ENCODE data around the gene SPATA33.
"Not testable (repeated sequence)": the region's sequence is repeated elsewhere in the genome, so short reads cannot be mapped to it uniquely, and the experiment has no call there.

Gene SPATA33

DNA sequence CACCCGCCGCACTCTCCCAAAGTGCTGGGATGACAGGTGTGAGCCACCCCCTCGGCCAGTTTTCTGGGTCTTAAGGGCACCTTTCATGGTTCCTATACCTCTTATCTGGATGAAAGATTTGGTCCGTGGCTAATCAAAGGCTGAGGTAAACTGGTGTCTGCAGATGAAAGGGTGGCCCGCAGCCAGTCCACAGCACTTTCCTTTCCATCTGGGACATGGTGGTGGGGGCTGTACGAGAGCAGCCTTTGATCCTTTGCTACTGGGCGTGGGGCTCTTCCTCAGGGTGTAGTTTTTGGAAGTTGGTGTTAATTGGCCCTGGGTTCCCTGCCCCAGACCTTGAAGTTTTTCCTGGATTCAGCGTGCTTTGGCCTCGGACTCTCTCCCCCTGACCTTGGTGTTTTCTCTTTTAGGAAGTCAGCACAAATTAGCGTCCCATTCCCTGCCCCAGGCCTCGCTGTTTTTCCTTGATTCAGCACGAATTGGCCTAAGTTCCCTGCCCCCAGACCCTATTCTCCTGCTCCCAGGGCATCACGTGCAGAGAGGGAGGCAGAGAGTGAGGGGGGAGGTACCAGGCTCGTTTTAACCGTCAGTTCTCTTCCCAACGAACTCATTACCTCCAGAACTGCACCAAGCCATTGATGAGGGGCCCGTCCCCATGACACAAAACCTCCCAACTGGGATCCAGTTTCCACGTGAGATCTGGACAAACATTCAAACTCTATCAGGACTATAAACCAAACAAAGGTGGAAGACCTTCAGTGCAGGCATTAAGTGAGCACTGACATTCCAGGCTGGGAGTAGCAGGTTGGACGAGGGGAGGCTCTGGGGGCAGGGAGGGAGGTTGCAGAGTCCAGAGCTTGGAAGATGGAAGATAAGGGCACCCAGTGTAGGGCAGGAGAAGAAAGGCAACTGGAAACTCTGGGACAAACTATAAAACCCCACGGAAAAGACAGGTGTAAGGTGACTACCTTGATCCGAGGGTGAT, 32.6 kb upstream of the SPATA33 start:
- DNase-seq (ENCODE audit: low read depth in 2 of 2, low spot score in 1 of 2), result no peak

DNA sequence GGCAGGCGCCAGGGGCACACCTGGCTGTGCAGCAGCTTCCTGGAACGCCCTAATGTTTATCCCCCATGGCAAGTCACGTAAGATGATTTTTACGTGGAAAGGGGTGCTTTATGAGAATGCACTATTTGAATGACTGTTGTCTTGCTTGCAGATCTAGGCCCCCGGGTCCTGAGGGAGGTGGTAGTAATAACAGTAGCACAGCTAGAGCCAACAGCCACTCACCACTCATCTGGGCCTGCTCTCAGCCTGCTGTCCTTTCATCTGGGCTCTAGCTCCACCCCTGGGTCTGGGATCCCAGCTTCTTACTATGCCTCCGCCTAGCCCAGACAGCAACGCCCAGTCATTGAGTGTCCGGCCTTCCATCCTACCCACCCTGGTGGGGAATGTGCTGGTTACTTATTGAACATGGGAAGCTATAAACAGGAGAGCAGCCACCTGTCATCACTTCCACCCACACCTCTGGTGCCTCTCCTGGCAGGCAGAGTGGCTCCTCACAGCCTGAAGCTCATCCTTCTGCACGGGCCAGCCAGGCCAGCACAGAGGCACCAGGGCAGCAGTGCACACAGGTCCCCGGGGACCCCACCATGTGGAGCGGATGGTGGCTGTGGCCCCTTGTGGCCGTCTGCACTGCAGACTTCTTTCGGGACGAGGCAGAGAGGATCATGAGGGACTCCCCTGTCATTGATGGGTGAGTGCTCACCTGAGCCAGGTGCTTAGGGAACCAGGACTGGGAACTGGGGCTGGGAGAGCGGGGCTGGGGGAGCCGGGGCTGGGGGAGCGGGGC, 27.6 kb upstream of the SPATA33 start:
- DNase-seq (ENCODE audit: low read depth in 2 of 2, low spot score in 1 of 2), result no peak

DNA sequence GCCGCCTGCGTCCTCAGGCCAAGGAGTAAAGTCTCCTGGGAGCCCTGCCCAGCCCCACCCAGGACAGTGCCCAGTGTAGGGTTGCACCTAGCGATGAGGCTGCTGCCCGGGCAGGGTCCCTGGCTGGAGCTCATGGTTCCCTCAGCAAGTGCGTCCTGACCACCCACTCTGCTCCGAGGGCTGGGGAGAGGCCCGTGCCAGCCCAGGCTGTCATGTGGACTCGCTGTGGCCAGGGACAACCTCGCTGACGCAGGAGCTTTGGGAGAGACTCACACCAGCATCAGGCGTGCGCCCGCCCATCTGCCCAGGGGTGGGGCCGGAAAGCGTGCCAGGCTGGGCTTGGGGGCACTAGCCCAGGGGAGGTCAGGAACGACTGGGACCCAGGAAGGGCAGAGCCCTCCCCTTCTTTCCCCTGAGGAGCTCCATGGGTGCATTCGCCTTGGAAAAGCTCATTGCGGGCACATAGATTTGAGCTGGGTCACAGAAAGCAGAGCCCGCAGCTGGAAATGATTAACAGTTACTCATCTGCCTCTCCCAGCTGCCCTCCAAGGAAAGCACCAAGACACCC, 24.5 kb upstream of the SPATA33 start:
- no peak for DNase-seq (ENCODE audit: low read depth in 2 of 2, low spot score in 1 of 2)

DNA sequence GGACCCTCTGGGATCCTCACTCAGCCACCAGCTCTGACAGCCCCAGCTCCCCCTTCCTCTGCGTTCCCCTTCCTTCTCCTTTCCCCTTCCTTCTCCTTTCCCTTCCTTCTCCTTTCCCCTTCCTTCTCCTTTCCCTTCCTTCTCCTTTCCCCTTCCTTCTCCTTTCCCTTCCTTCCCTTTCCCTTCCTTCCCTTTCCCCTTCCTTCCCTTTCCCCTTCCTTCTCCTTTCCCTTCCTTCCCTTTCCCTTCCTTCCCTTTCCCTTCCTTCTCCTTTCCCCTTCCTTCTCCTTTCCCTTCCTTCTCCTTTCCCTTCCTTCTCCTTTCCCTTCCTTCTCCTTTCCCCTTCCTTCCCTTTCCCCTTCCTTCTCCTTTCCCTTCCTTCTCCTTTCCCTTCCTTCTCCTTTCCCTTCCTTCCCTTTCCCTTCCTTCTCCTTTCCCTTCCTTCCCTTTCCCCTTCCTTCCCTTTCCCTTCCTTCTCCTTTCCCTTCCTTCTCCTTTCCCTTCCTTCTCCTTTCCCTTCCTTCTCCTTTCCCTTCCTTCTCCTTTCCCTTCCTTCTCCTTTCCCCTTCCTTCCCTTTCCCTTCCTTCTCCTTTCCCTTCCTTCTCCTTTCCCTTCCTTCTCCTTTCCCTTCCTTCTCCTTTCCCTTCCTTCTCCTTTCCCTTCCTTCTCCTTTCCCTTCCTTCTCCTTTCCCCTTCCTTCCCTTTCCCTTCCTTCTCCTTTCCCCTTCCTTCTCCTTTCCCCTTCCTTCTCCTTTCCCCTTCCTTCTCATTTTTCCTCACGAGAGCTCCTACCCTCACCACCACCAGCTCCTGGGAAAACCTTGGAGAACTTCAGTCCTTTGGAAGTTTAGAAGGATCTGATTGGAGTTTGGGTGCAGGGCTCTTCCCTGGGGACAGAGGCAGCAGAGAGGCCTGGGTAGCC, 22.9 kb upstream of the SPATA33 start:
- DNase-seq (ENCODE audit: low read depth in 2 of 2, low spot score in 1 of 2), result not testable (repeated sequence)

DNA sequence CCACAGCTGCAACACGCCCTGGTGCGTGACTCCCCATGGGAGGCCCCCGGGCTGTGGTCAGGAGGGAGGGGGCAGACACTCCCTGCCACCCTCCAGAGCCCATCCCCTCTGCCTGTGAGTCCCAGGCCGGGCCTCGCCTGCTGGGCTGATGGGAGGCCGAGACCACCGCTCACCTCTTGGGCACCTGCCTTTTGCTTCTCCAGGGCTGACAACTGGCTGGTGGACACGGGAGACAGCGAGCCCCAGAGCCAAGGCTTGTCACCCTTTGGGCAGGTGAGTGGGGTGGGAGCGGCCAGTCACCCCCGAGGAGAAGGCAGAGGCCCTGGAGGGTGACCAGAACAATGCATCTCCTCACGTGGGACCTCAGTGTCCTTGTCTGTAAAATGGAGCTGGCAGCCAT, 21.0 kb upstream of the SPATA33 start:
- no peak for DNase-seq (ENCODE audit: low read depth in 2 of 2, low spot score in 1 of 2)

DNA sequence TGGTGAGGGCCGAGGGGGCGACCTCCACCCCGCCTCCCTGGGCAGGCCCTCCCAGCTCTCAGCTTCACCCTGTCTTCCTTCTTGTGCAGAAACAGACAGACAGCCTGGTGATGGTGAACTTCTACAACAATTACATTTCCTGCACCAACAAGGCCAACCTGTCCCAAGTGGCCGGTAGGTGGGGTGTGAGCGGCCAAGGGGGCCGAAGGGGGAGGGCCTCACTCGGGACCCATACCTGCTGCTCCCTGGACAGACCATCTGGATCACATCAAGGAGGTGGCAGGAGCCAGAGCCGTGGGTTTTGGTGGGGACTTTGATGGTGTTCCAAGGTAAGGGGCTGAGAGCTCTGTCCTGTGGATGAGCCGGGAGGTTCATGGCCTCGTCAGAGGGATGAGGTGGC, 20.3 kb upstream of the SPATA33 start:
- DNase-seq (ENCODE audit: low read depth in 2 of 2, low spot score in 1 of 2), result no peak

DNA sequence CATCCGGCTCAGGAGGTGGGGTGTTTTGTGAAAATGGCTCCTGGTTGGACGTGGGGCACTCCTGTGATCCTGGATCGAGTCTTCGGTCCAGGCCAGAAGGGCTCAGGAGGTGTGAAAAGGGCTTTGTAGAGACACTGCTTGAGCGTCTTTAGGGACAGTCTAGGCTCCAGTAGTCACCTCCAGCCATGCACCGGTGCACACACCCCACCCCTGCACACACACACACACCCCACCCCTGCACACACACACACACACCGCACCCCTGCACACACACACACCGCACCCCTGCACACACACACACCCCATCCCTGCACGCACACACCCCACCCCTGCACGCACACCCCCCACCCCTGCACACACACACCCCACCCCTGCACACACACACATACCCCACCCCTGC, 19.2 kb upstream of the SPATA33 start:
- no peak for DNase-seq (ENCODE audit: low read depth in 2 of 2, low spot score in 1 of 2)

DNA sequence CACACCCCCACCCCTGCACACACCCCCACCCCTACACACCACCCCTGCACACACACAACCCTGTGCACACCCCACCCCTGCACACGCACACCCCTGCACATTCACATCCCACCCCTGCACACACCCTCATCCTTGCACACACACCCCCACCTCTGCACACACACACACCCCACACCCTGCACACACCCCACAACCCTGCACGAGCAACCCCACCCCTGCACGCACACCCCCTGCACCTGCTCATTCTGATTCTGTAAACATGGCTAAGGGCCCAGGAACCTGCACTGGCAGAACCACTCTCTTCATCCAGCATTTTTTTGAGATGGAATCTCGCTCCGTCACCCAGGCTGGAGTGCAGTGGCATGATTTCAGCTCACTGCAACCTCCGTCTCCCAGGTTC, 18.3 kb upstream of the SPATA33 start:
- no peak for DNase-seq (ENCODE audit: low read depth in 2 of 2, low spot score in 1 of 2)

DNA sequence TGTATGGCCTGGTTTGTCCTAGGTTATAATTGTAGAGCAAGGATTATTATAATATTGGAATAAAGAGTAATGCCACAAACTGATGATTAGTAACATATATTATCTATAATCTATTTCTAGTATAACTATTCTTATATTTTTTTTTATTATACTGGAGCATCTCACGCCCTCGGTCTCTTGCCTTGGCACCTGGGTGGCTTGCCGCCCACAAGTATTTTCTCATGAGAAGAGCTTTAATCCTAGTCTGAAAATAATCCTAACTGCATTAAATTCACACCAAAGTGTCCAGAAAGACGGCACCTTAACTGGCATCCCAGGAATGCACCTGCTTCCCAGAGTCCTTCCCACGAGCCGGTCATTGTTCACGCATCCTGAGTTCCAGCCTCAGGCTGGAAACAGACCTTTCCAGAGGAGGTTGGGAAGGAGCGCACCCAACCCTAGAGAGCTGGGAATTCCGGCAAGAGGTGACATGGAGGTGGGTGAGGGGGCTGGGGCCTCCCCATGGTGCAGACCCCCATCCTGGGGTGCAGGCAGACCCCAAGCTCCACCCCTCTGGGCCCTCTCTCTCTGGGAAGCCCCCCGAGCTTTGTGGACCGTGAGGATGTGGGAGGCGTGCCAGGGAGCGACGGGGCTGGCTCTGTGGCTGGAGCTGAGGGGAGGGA, 16.0 kb upstream of the SPATA33 start:
- DNase-seq (ENCODE audit: low read depth in 2 of 2, low spot score in 1 of 2), result no peak

DNA sequence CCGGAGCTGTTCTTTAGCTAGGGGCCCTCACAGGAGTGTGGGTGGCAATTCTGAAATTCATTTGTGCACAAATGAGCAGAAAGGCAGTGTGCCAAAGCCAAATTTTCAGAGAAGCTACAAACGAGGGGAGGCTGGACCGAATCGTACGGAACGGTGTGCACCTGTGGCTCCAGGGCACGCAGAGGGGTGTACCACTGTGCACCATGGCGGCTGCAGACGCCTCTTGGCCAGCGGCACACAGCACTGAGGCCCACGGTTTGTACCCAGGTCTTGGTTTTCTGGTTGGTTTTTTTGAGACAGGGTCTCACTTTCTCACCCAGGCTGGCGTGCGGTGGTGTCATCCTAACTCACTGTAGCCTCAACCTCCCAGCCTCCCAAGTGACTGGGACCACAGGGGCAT, 15.1 kb upstream of the SPATA33 start:
- no peak for DNase-seq (ENCODE audit: low read depth in 2 of 2, low spot score in 1 of 2)

DNA sequence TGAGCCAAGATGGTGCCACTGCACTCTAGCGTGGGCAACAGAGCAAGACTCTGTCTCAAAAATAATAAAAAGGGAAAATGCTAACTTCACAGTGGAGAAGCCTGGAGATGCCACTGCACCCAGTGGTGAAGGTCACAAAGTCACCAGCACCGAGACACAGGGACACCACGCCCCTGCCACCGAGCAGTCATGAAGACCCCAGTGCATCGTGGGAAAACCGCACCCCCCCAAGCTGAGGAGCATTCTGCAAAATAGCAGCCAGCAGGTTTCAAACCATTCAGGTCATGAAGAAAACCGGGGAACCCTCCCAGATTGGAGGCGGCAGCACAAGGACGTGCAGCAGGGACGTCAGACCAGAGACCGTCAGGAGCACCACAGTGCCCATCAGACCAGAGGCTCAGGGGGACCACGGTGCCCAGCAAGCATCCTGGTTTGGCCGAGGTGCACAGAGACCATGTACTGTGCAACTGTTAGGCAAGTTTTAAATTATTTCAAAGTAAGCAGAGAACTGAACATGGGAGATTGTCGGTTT, 13.8 kb upstream of the SPATA33 start:
- DNase-seq (ENCODE audit: low read depth in 2 of 2, low spot score in 1 of 2), result no peak

DNA sequence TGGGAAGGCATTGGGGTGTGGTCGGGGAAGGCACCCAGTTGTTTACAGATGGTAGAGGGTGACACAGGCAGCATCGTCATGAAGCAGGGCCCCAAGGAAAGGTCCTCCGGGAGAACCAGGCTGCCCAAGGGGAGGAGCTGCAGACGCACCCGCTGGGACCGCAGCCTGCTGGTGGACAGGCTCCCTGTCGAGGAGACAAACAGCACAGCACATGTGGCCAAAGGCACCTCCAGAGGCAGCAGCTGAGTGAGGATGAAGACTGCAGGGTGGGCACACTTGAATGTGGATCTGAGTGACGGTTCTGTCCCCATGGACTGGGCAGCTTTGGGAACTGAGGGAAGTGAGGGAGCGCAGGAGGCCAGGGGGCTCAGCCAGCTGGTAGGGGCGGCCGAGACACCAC, 12.5 kb upstream of the SPATA33 start:
- DNase-seq (ENCODE audit: low read depth in 2 of 2, low spot score in 1 of 2), result no peak

DNA sequence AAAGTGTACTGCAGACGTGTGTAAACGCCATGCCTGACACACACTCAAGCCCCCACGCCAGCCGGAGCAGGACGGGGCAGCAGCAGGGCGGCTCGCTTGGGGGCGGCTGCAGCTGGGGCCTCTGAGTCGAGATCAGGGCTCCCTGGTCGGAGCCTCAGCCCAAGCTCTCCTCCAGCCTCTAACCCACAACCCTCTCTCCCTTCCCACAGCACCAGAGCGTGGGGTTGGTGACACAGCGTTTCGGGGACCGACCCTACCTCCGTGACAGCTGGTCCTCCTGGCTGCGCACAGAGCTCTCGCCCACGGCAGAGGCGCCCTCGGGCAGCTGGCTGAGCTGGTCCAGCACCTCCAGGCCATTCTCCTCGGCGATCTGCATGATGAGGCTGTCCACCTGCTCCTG, 11.4 kb upstream of the SPATA33 start:
- no peak for DNase-seq (ENCODE audit: low read depth in 2 of 2, low spot score in 1 of 2)

DNA sequence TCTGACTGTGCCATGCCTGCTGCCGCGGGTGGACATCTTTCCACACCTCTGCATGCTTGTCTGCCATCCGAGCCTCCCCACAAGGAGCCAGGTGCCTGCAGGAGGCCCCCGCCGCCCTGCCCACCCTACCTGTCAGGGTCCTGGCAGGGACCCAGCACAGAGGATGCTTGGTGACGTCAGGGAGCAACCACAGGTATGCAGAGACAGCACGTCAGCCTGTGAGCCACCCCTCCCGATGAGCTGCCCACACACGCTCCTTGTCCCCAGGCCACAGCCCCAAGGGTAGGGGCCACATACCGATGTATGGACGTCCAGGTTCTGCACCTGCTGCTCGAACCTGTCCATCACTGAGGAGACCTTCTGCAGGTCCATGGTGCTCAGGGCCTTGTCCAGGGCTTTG, 10.7 kb upstream of the SPATA33 start:
- no peak for DNase-seq (ENCODE audit: low read depth in 2 of 2, low spot score in 1 of 2)

DNA sequence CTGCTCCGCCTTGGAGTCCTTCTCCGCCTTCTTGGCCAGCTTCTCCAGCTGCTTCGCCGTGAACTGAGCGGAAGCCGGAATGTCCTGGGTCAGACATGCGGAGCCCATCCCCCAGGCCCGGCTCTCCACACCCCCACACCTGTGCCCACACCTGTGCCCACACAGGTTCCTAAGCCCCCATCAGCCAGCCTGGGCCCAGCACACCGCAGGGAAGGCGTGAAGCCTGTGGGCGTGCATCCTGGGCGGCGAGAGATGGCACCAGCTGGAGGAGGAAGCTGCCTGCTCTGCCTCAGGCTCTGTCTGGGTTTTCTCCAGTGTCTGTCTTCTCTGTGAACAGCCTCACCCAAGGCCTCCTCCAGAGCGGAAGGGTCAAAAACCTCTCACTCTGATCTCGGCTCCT, 6.1 kb upstream of the SPATA33 start:
- no peak for DNase-seq (ENCODE audit: low read depth in 2 of 2, low spot score in 1 of 2)

DNA sequence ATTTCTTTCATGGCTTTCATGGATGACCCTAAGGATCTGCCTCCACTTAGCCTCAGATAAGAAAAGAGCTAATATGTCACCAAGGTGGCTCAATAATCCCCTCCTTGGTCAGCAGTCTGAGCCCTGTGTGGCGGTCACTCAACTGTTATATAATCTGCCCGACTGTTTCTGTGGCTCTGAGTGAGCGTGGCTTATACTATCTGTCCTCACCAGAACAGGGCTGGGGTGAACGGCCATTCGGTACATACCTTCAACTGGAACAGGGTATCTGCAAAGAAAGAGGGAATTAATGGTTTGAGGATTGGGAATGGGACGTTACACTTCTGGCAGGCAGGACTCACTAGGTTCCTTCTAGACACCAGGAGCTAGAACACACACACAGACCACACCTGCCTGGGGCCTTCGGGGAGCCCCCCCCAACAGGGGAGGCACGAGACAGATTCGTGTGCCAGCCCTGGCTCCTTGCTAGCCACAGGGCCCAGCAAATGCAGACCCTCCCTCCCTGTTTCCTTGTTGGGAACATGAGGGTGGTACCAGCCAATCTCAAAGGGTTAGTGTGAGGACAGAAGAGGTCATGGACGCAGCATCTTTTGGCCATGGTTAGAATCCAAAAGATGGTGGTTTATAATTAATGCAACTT, 3.9 kb upstream of the SPATA33 start:
- no peak for DNase-seq (ENCODE audit: low read depth in 2 of 2, low spot score in 1 of 2)

DNA sequence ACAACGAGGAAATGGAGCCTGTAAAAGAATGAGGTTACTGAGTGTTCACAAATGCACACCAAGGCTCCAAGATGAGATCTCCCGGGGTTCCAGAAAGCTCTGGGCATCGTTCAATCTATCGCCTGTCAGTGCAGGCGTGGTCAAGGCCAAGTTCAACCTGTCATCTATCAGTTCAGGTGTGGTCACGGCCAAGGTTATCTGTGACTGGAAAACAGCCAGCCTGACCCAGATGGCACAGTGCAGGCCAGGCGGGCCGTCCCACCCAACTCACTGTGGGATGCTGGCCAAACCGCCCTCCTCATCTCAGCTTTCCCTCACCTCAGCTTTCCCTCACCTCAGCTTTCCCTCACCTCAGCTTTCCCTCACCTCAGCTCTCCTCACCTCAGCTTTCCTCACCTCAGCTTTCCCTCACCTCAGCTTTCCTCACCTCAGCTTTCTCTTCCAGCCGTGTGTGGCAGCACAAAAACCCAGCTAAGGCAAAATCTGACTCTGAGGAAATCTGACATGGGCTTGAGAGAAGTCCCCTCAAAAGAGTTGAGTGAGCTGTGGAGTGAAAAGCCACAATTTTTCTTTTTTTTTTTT, 2.5 kb upstream of the SPATA33 start:
- no peak for DNase-seq (ENCODE audit: low read depth in 2 of 2, low spot score in 1 of 2)

DNA sequence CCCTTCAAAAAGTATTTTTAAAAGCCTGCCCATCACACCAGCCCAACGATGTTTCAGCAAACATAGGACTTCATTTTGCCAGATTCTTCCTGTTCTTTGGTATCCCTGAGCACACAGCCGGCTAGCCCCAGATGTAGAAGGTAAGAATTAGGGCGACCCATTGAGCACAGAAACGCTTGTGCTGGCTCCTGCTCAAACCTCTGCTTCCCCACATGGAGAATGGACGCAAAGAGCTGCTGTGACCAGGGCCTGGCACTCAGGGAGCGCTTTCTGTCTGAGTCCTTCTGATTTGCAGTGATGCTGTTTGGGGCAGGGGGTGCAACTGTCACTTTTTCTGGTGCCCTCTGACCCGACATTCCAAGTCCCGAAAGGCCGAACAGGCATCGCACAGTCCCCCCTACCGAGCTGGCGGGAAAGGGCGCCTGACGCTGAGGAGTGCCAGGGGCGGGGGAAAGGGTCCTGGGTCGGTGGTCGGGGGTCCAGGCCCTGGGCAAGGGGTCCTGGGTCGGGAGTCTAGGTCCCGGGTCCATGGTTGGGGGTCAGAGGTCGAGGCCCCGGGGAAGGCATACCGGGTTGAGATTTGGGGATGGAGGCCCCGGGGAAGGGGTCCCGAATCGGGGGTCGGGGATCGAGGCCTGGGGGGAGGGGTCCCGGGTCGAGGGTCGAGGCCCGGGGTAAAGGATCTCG, 1.1 kb upstream of the SPATA33 start:
- DNase-seq (ENCODE audit: low read depth in 2 of 2, low spot score in 1 of 2), result no peak

Data from stimulated activated CD8-positive, alpha-beta memory T cell treated with anti-CD3 and anti-CD28 coated beads, Interleukin-4, amount 100 ng/mL, for 1 hour (primary cell).